Measurements from ENCODE around the gene PRKCH.

PRKCH gene

DNA sequence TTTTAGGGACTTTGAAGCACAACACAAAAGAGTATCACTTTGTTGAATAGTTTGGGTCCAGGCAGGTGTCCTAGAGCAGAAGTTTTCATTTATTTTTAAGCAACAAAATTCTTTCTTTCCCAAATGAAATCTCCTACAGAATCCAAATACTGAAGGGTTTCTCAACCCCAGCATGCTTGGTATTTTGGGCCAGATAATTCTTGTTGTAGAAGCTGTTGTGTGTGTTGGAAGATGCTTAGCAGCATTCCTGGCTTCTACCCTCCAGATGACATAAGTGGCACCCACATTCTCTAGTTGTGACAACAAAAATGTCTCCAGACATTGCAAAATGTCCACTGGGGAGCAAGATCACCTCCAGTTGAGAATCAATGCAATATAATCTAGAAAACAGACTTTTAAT lies 97.8 kb downstream of the PRKCH start:
- no peak overlapping the region for H3K4me3 ChIP-seq (ENCODE audit: low read depth, low read length)
- TF ChIP-seq, protein P1, sequence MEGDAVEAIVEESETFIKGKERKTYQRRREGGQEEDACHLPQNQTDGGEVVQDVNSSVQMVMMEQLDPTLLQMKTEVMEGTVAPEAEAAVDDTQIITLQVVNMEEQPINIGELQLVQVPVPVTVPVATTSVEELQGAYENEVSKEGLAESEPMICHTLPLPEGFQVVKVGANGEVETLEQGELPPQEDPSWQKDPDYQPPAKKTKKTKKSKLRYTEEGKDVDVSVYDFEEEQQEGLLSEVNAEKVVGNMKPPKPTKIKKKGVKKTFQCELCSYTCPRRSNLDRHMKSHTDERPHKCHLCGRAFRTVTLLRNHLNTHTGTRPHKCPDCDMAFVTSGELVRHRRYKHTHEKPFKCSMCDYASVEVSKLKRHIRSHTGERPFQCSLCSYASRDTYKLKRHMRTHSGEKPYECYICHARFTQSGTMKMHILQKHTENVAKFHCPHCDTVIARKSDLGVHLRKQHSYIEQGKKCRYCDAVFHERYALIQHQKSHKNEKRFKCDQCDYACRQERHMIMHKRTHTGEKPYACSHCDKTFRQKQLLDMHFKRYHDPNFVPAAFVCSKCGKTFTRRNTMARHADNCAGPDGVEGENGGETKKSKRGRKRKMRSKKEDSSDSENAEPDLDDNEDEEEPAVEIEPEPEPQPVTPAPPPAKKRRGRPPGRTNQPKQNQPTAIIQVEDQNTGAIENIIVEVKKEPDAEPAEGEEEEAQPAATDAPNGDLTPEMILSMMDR (IDR thresholded peaks at IDR 0.05; ENCODE audit: low read depth, low read length) = no peak

DNA sequence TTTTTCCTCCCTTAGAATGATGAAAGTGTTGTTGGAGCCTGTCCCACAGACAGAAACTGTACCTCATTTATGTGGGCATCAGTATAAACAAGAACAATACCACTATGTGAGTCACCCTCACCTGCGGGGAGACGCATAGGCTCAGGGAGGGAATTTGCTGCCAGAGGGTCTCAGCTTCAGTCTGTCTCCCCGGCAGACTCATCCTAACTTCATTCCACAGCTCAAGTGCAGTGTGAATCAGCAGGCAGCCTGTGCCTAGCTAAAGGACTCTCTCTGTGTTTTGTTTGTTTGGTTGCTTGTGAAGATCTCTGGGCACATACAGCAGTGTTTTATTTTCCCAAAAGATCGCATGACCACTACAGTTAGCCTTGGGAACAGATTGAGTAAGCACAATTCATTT lies 98.9 kb downstream of the PRKCH start:
- TF ChIP-seq, protein P1 (IDR thresholded peaks at IDR 0.05; ENCODE audit: low read depth, low read length) = no peak
- no peak overlapping the region for H3K4me3 ChIP-seq (ENCODE audit: low read depth, low read length)

DNA sequence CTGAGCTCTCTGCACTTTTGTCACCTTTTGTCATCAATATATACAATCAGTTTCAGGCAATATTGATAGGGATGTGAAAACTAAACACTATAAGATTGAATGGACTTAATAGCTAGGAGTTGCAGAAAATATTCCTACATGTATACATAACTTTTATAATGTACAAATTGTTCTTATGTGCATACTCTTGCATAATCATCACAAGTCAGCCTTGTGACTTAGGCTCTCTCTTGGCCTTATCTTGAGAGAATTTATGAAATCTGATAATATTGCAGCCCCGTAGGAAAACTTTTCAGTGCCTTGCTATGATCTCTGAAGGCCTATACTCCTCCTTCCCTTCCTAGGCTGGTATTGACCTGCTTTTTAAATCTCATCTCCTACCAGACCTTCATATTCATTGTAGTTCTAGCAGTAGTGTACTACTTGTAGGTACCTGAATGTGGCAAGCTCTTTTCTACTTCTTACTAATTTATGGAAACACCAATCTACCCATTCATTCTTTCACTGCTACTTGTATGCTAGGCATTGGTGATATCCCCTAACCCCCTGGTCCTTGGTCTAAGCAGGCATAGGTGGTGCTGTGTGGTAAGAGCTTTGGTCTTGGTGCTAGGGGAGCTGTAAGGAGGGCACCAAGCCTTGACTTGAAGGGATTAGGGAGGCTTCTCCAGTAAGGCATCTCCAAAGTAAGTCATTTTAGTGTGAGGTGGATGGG lies 100.0 kb downstream of the PRKCH start:
- H3K4me3 ChIP-seq (ENCODE audit: low read depth, low read length) = no peak overlapping the region
- TF ChIP-seq, protein P1 (IDR thresholded peaks at IDR 0.05; ENCODE audit: low read depth, low read length) = no peak

DNA sequence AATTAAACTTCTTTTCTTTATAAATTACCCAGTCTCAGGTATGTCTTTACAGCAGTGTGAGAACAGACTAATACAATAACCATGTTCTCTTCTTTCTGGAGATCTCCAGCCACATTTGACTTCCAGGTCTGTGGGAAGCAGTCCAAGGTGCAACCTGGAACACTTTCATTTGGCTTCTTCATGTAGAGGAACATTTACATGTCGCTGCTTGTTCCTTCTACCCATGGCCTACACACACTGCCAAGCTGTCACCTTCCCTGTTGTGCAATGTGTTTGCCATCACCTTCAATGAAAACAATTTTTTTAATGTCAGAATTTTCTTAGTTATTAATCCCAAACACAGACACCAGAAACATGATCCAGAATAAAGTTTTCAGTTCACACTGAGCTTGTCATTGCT lies 104.7 kb downstream of the PRKCH start:
- TF ChIP-seq, protein P1 (IDR thresholded peaks at IDR 0.05; ENCODE audit: low read depth, low read length) = no peak
- no peak overlapping the region for H3K4me3 ChIP-seq (ENCODE audit: low read depth, low read length)

DNA sequence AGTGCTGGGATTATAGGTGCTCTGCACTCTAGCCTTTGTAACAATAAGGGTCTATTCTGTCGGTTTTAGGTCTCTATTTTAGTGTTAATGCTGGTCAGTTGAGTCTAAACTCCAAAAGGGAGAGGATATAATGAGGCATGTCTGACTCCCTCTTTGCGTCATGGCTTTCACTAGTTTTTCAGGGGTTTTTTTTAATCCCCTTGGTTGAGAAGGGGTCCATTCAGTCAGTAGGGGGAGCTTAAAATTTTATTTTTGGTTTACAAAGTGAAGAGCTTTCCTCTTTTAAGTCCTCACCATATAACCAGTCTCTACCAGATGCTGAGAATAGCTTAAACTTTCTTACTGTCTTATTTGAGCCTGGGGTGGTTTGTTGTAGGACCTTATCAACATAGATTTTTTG lies 106.9 kb downstream of the PRKCH start:
- TF ChIP-seq, protein P1 (IDR thresholded peaks at IDR 0.05; ENCODE audit: low read depth, low read length) = no peak
- H3K4me3 ChIP-seq (ENCODE audit: low read depth, low read length) = no peak overlapping the region

DNA sequence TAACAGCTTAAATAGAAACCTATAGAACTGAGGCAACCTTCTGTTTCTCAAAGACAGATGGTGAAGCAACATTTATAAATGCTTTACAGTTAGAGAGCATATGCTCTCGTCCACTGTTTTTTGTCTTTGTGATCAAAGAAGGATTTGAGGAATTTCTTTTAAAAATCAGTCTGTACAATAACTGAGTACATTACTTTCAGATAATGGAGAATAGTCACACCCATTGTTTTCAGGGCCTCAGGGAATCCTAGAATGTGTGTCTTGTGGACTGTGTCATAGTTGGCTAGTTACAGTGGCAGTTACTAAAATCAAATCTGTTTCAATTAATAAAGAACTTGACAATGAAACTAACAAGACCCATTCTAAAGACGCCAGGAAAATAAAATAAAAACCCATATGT lies 107.9 kb downstream of the PRKCH start:
- H3K4me3 ChIP-seq (ENCODE audit: low read depth, low read length) = no peak overlapping the region
- TF ChIP-seq, protein P1 (IDR thresholded peaks at IDR 0.05; ENCODE audit: low read depth, low read length) = no peak

DNA sequence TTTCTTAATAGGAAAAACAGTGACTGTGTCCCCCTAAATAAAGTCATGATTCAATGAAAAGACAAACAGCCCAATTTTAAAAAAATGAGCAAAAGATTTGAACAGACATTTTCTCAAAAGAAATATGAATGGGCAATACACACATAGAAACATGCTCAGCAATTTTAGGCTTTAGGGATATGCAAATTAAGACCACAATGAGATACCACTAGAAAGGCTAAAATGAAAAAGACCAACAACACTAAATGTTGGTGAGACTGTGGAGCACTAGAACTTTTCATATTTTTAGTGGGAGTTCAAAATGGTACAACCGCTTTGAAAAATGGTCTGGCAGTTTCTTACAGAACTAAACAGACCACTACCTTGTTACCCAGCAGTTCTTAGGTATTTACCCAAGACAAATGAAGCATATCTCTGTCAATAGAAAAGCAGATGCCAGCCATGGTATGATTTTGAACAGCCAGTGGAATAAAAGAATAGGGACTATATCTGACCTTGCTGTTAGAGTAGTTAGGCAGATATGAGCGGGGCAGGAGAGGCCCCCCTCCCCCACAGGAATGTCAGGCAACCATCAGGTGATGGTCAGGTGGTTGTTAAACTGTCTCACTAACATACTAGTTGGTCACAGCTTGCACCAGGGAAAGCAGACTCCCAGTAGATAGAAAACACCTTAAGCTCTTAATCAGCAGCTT lies 108.8 kb downstream of the PRKCH start:
- TF ChIP-seq, protein P1 (IDR thresholded peaks at IDR 0.05; ENCODE audit: low read depth, low read length) = no peak
- no peak overlapping the region for H3K4me3 ChIP-seq (ENCODE audit: low read depth, low read length)

All from WI38 (cell line).